HG03460 (cell line): Measurements from ENCODE around the gene CFAP46.
"Not testable (repeated sequence)": the region's sequence is repeated elsewhere in the genome, so short reads cannot be mapped to it uniquely, and the experiment has no call there.

Experiments
- ATAC-seq: cut with Tn5 transposase; IDR thresholded peaks from one replicate; pipeline ENCODE4 v1.9.1; 2021; ENCODE audit not compliant: unreplicated experiment

The CFAP46 gene

DNA sequence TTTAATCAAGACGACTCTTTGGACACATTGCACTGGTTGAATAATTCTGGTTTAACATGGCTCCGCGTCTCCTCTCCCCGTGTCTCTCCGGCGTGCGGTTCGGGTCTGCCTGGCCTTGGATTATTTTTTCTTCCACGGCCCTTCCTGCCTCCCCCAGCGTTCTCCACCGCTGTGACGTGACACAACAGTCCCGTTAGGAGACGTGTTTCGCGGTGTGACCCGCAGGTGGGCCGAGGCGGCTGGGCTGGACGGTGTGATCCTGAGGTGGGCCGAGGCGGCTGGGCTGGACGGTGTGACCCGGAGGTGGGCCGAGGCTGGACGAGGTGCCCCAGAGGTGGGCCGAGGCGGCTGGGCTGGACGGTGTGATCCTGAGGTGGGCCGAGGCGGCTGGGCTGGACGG is 144.4 kb downstream of the CFAP46 start:
- not testable (repeated sequence) for ATAC-seq

DNA sequence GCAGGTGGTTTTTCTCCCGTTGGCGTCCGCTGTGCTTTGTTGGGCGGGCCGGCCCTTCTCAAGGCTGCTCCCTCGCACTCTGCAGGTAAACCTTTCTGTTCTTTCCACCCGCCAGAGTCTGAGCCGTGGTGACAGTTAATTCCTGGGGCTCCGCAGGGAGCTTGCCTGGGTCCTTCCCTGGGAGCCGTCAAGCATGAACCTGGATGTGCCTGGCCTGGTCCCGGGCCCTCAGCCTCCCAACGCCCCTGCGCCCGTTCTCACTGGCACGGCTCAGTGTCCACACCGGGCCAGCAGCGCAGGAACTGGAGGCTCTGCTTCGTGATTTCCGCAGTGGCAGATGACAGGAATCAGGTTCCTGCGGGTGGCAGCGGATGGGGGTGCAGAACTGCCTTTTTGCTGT is 145.5 kb downstream of the CFAP46 start:
- no peak for ATAC-seq

- ATAC-seq = no peak
Measured at GRCh38 chr10:132793871-132794849, 148.2 kb downstream of the CFAP46 start.

DNA sequence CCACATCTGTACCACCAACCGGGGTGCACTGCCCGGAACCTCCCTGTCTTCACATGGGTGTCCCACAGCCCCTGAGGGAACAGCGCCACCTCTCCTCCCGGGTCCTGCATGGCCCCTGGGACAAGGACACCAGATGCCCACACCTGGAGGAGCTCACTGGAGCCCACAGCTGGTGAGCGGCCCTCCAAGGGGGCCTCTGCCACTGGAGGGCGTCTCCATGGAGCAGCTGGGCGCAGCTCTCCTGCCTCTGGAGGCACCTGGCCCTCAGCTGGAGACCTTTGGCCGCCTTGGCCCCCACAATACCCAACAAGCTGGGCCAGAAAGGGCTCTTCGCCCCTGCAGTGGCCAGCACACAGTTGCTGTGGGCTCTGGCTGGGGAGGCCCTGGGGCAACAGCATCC is 149.2 kb downstream of the CFAP46 start:
- ATAC-seq = no peak

- ATAC-seq = no peak
Measured at GRCh38 chr10:132792796-132793195, 149.6 kb downstream of the CFAP46 start.

DNA sequence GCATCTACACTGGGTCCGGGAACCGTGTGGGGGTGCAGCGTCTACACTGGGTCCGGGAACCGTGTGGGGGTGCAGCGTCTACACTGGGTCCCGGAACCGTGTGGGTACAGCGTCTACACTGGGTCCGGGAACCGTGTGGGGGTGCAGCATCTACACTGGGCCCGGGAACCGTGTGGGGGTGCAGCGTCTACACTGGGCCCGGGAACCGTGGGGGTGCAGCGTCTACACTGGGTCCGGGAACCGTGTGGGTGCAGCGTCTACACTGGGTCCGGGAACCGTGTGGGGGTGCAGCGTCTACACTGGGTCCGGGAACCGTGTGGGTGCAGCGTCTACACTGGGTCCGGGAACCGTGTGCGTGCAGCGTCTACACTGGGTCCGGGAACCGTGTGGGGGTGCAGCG is 150.3 kb downstream of the CFAP46 start:
- not testable (repeated sequence) for ATAC-seq

DNA sequence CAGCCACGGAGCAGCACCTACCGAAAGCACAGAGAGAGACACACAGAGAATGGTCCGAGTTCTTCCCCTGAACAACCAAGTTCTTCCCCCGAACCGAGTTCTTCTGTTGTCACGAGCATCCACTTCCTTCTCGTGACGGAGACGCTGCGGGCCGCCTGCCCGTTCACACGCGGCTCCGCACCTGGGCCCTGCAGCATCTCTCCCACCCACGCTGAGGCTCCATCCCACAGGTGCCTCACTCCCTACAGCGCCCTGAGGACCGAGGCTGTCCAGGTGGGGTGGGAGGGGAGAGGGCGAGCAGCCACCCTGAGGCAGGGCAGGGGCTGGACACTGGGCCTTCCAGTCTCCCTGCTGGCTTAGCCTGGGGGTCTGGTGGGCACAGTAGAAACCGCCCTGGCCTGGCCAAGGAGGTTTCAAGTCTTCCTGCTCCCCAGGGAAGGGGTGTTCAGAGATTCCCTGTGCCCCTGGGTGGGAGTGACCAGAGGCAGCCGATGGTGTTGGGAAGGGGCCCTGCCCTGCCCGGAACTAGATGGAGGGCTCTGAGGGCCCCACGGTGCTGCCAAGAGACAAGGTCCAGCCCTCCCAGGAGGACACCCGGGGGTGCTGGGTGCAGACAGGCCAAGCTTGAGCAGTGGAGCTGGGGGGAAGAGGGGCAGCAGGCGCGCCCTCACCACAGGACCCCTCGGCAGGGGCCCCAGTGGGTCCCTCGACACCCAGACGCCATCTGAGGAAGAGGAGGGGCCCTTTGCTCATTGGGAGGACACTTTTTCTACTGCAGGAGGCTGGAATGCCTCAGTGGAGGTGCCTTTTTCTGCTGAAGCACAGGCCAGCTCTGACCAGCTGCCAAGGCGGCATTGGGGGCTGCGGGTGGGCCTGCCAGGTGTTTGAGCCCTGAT is 151.2 kb downstream of the CFAP46 start:
- ATAC-seq = no peak

DNA sequence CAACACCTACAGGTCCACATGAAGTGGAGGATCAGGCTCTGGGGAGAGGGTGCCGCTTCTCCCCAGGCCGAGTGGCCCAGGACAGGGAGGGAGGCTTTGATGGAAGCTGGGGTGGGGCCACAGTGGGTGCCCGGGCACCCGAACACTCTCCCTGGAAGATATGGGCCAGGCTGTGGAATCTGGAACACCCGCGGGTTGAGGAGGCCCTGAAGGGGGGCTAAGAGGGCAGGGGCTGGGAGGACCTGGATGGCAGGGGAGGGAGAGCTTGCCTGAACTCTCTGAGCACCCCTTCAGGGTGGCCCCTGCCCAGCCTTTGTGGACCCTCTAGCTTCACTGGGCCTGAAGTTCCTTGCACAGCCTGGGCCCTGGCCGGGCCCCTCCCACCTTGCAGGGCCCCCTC is 151.9 kb downstream of the CFAP46 start:
- no peak for ATAC-seq

DNA sequence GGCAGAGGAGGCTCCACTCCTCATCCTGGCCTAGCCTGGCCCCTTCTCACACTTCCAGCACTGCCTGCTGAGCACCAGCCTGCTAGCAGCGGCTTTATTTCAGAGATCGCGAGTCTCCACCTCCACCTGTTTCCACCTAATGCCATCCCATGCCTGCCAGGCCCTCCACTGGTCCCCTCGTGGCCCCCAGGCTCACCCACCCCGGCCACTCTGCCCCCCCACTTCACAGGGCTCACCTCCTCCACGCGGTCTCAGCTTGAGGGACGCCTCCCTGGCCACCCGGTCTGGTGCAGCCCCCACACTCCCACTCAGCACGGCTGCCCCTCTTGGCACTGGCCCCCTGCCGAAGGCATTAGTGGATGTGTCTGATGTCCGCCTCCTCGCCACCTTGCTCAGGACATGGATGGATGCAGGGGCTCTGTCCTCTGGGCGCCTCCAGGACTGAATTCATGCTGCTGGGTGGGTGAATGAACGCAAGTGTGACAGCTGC is 152.7 kb downstream of the CFAP46 start:
- no peak for ATAC-seq

GRCh38 chr10:132788831-132789219 is 153.5 kb downstream of the CFAP46 start:
- ATAC-seq = no peak

DNA sequence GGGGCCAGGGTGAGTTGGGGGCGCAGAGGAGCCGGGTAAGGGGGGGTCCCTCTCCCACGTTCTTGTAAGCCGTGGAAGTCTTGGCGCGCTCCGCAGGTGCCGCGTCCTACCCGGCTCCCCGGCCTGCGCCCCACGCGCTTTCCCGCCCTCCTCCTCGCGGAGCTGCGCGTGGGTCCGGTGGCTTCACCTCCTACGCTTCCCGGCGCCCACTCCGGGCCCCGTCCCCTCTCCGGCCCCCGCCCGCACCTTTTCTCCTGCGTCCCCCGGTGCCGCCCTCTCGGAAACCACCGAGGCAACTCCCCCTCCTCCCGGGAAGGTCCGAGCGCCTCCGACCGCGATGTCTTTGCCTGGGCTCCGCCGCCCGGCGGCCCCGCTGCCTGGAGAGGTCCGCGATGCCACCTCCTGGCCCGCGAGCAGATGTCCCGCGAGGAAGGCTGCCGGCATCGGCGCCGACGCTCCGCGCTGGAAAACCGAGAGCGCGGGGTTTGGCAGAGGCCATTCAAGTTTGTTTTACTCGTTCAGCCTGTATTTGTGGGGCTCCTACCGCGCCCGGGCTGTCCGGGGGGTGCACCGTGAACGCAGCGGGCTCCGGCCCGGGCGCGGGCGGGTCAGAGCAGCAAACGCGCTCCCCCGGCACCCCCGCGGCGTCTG is 154.1 kb downstream of the CFAP46 start:
- no peak for ATAC-seq

DNA sequence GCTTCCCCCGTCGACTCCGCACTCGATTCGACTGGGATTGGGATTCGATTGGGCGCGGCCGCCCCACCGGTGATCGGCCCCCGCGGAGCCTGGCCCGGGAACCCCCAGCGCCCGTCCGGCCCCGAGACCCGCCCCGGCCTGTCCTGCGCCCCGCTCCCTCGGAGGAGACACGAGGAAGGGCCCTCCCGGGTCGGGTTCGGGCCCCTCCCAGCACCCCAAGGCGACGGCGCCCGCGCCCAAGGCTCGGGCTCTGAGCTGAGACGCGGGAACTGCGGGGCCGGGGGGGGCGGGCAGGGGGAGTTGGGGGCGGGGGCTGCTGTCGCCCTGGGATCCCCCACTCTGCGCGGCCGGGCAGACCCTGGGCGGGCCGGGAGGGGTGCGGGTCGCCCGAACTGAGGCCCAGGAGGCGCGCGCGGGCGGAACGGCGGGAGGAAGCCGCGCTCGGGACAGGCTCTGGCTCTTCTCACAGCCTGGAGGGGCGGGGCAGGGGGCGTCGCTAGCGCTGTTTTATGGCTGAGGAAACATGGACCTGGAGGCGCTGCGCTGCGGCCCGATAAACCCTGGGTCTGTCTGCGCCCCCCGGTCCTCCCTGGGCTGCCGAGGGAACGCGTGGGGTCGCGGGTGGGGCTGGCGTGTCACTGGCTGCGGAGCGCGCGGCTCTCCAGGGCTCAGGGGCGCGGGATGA is 154.7 kb downstream of the CFAP46 start:
- ATAC-seq = no peak

- no peak for ATAC-seq
Measured at GRCh38 chr10:132786884-132787494, 155.4 kb downstream of the CFAP46 start.

- no peak for ATAC-seq
Measured at GRCh38 chr10:132786476-132786883, 155.9 kb downstream of the CFAP46 start.

DNA sequence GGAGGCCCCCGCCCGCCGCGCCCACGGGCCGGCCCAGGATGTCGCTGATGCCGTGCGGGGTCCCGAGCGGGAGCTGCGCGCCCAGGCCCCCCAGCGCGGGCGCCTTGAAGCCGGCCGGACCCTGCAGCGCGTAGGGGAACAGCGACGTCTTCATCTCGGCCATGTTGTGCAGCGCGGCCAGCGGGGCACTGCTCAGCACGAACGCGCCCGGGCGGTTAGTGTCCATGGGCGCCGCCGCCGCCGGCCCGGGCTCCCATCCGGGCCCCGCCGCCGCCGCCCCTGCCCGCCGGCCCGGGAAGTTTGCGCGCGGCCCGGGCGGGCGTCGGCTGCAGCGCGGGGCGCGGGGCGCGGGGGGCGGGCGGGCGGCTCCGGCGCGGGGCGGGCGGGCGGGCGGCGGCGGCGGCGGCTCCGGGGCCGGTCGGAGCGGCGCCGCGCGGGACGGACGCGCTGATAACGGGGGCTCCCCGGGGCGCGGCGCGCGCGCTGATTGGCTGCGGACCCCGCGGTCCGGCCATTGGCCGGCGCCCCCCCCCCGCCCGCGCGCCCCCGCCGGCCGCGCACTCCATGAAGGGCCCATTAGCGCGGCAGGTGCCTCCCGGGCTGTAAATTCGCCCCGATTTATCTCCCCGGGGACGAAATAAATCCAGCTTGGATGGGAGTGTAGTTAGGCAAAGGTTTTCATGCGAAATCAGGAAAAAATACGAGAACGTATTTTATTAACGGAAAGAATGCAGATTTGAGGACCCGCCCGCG is 156.5 kb downstream of the CFAP46 start, which contains the start of gene NKX6-2:
TSS of gene NKX6-2 (minus strand) at position 425 of the 753 bp plus-strand sequence. CDS start at position 226, 199 bp downstream.
- no peak for ATAC-seq

GRCh38 chr10:132784866-132785722 is 157.3 kb downstream of the CFAP46 start:
- ATAC-seq = no peak

- no peak for ATAC-seq
Measured at GRCh38 chr10:132783940-132784865, 158.2 kb downstream of the CFAP46 start.
